DOHH2 (cell line): ENCODE data around the gene TRIL.

Experiments used
- CTCF ChIP-seq: fragments of 200-600 bp; sonication (generic); IDR thresholded peaks from one replicate; pipeline ENCODE4 v1.5.1; 2014; ENCODE audit warnings: antibody characterized with exemption, mild to moderate bottlenecking, low read depth, low read length; ENCODE audit not compliant: poor library complexity, severe bottlenecking
- EZH2phosphoT487 ChIP-seq: fragments of 200-600 bp; sonication (generic); IDR thresholded peaks from 2 replicates; pipeline ENCODE4 v1.6.1; 2017; ENCODE audit warnings: borderline replicate concordance, mild to moderate bottlenecking, antibody characterized with exemption, low read length, moderate library complexity, mixed read lengths

GRCh38 chr7:28954471-28954870 is 3.7 kb downstream of the TRIL start:
- no peak for TF ChIP-seq CTCF
- TF ChIP-seq EZH2phosphoT487 = no peak
